GM18870 (cell line): Measurements from ENCODE around the gene ABLIM2.
A peak's percentile ranks its signal among the peaks of the same experiment; 100 is the strongest.

Experiments
- ATAC-seq: cut with Tn5 transposase; IDR thresholded peaks from one replicate; pipeline ENCODE4 v1.9.1; 2021; ENCODE audit warnings: moderate library complexity; ENCODE audit not compliant: unreplicated experiment

The ABLIM2 gene

DNA sequence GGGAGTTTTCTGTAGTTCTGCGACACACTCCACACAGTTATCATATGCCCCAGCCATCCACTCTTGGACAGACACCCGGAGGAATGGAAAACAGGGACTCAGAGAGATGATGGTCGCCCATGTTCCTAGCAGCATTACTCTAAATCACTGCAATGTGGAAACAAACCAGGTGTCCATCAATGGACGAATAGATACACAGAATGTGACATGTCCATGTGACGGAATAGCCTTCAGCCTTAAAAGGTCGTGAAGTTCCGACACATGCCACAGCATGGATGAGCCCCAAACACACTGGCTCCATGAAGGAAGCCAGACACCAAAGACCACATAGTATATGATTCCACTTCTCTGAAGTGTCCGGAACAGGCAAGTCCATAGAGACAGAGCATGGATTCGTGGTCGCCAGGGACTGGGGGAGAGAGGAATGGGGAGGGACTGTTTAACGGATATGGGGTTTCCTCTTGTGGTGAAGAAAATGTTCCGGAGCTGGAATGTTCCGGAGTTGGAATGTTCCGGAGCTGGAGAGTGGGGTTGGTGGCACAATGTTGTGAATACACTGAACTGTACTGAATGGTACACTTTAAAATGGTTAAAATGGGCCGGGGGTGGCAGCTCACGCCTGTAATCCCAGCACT is 190.2 kb downstream of the ABLIM2 start:
- no peak for ATAC-seq

GRCh38 chr4:7967501-7968261 is 190.9 kb downstream of the ABLIM2 start:
- ATAC-seq = no peak

GRCh38 chr4:7967063-7967440 is 191.6 kb downstream of the ABLIM2 start:
- ATAC-seq = no peak

DNA sequence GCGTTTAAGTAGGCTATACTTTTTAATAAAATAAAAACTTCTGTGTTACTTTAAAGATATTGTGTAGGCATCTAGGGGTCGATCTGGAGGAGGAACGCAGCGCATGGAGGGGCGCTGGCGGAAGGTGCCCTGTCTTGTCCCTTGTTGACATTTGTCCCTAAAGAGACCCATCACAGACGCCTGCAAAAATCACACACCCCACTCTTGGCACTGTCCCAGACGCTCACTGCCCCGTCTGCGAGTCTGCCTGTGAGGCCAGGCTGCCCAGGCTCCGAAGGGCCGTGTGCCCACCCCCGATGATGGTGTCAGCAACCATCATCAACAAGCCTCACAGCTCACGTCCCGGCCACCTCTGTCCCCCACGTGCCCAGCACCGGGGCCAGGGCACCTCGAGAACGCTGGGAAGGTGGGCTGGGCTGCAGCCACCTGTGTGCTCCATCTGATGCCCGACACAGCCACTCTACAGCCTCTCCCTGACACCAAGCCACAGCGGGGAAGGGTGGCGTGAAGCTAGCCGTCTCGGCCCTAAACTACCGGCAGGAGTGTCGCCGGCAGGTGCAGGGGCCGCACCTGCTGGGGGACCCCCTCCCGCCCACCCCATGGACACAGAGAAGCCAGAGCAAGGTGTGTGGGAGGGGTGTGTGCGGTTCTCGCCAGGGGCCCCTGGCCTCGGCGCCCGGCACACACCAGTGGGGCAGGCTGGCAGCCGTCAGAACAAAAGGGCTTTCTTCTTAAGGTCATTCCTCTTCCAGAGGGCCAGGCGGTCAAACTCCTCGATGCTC is 192.1 kb downstream of the ABLIM2 start:
- ATAC-seq = no peak

DNA sequence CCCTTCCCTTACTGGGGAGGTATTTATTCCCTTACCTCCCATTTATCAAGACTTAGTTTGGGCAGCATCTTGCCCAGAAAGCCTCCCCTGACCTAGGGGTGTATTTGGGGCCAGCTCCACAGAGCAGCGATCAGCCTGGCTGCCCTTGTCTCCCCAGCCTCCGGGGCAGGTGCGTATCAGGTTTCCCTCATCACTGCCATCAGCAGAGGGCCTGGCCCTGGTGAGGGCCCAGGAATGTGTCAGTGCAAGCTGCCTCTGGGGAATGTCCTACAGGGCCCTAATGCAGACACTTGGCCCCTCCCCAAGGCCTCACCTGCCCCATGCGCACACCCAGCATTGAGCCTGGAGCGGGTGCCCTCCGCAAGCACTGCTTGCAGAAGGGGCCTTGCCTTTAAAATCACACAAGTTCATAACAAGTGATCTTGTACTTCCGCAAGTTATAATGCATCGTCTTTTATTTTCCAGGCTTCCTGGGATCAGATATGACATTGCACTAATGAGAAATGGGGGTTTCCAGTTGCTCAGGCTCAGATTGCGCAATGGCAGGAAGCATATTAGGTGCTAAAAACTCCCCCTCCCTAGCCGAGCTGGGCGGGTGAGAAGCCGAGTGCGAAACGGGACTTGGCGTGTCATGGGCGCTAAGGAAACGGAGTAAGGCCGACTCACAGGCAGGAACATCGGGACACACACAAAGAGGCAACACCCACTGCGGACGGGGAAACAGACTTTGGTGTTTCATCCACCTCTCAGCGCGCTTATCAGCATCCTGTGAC is 193.5 kb downstream of the ABLIM2 start:
- no peak for ATAC-seq

- no peak for ATAC-seq
These were observed 194.2 kb downstream of the ABLIM2 start for GRCh38 chr4:7964459-7964858.

DNA sequence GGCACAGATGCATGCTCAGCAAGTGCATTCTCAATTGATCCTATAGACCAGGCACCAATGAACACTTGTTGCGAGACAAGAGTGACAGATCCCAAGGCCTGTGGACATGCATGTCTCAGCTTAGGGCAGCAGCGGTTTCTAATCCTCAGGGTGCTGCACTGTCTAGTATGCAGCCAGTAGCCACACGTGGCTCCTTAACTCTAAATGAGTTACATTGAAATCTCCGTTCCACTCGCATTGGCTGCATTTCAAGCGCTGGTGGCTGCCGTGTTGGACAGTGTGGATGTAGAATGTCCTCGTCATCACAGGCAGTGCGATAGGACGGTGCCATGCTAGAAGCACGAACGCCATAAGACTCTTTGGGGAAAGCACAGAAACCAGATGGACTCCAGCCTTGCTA is 194.9 kb downstream of the ABLIM2 start:
- ATAC-seq = no peak

- ATAC-seq = no peak
These were observed 195.8 kb downstream of the ABLIM2 start for GRCh38 chr4:7962609-7963508.

- ATAC-seq = peak; percentile 43
These were observed 197.6 kb downstream of the ABLIM2 start for GRCh38 chr4:7960790-7961655.

DNA sequence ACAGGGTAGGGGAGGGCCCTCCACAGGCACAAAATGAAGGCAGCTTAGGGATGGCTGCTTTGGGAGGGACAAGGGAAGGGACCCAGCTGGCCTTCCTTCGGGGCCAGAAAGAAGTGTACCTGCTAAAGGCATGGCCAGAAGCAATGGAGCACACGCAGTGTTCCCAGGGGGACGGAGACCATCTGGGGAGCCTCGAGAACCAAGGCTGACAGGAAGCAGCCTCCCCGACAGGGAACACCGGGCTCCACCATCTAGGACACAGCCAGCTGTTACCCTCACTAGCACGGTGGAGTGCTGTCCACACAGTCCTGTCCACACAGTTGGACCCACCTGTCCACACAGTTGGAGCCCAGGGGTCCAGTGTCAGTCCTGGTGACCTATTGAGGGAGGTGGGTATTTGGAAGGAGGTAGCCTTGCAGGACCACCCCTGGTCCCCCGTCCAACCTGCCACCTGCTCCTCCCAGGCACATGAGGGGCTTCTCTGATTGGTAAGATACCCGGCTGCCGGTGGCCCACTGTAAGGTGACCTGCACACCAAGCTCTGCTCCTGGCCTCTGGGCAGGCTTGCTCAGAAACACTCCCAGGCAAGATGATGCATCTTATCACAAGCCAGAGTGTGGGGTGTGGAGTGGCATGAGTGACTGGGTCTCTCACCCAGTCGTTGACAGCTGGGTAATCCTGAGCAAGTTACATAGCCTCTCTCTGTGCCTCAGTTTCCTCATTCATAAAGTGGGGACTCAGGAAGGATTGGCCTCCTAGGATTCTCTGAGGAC is 198.4 kb downstream of the ABLIM2 start:
- no peak for ATAC-seq

GRCh38 chr4:7959078-7959477 is 199.5 kb downstream of the ABLIM2 start:
- ATAC-seq = no peak

GRCh38 chr4:7956934-7957656 is 201.5 kb downstream of the ABLIM2 start:
- no peak for ATAC-seq

- no peak for ATAC-seq
These were observed 202.3 kb downstream of the ABLIM2 start for GRCh38 chr4:7956270-7956808.

DNA sequence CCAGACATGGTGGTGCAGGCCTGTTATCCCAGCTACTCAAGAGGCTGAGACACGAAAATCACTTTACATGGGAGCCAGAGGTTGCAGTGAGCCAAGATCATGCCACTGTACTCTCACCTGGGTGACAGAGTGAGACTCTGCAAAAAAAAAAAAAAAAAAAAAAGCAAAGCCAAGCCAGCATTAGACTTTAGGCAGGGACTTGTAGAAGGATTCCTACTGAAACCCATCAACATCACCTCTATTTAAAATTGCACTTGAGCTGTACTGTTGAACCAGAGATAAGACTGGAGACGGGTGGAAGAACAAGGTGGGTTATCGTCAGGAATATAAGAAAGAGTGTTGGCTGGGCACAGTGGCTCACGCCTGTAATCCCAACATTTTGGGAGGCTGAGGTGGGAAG is 203.2 kb downstream of the ABLIM2 start:
- no peak for ATAC-seq

GRCh38 chr4:7952615-7953014 is 206.0 kb downstream of the ABLIM2 start:
- ATAC-seq = no peak

DNA sequence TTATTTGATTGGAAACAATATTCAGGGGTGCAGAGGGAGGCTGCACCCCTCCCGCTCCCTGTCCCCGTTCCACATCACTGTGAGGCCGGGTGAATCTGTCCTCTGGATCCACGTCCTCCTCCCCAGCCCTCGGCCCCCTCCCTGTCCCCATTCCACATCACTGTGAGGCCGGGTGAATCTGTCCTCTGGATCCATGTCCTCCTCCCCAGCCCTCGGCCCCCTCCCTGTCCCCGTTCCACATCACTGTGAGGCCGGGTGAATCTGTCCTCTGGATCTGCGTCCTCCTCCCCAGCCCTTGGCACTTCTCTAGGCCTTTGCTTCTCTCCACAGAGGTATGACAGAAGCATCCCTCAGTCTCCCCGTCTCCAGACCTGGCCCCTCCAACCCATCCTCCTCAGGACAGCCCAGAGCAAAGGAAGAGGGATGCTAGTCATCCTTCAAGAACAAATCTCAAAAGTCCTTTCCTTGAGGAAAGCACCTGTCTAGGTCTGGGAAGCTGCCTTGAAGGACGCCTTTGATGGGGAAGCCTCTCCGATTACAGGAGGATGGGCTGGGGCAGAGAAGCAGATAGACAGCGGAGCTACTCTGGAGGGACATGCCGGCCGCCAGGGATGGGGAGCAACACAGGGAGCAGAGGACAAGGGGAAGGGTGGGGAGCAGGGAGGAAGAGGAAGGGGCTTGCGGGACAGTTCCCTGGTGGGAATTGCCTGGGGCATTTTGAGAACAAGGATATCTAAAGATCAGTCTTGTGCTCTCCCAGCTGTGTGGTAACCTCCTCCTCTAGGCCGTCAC is 208.1 kb downstream of the ABLIM2 start:
- ATAC-seq = no peak

DNA sequence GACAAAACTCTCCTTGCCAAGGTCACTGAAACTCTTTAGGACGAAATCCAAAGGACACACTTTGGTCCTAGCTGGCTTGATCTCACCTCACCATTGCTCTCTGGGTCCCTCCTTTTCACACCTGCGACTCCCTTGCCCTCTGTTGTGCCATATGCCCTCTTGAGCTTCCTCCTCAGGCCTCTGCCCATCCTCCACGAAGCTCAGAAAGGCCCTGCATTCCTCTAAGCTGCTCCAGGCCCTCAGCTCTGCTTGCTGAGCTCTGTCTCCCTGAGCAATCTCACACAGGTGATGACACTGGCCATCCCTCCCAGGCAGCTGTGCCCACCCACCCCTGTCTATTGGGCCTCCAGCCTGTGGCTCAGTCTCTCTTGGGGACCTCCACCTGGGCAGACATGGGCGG is 208.9 kb downstream of the ABLIM2 start:
- no peak for ATAC-seq
